IMR-90 (cell line): ENCODE measurements around the gene ITSN1. TPM values are rescaled to one million over a fixed set of nuclear protein-coding genes. Genes with fewer than 3 reads are reported as not detected.

Experiments
- ATAC-seq: fragments of 200-7000 bp; cut with Tn5 transposase; 2 replicates; pipeline ENCODE4 v1.9.1; 2020; ENCODE audit warnings: low read depth, mild to moderate bottlenecking, moderate library complexity
- BruUV-seq: library from RNA; stranded (reverse); fragments of 400-500 nt; replicated peaks from 2 replicates; lab custom pipeline; 2021; lab: Mats Ljungman, UMichigan
- CTCF ChIA-PET: fragments of 300-600 bp; formaldehyde crosslinking; extraction: SDS; loops from one replicate; lab custom pipeline; 2021; ENCODE audit warnings: antibody characterized with exemption; lab: Yijun Ruan, JAX
- POLR2A ChIA-PET: fragments of 300-600 bp; sonication (Branson Sonifier 250); formaldehyde crosslinking; loops from one replicate; lab custom pipeline; 2022; ENCODE audit warnings: antibody characterized with exemption; ENCODE audit not compliant: unreplicated experiment; lab: Charles Lee
- DNase-seq: peaks from one replicate; pipeline ENCODE4 v3.0.0; 2013
- H2AFZ ChIP-seq: replicated peaks from 2 replicates; pipeline ENCODE3; 2013; ENCODE audit warnings: low read length, mild to moderate bottlenecking; ENCODE audit not compliant: poor library complexity
- H2AK5ac ChIP-seq: 2 replicates; pipeline ENCODE4 v1.6.1; 2013; ENCODE audit warnings: low read depth, low read length, inconsistent platforms
- H2AK9ac ChIP-seq: replicated peaks from 2 replicates; pipeline ENCODE3; 2013; ENCODE audit warnings: mild to moderate bottlenecking, low read depth, low read length, moderate library complexity; ENCODE audit not compliant: poor library complexity
- H2BK120ac ChIP-seq: 2 replicates; pipeline ENCODE4 v1.6.1; 2013; ENCODE audit warnings: low read depth, low read length, inconsistent platforms
- H2BK15ac ChIP-seq: 3 replicates; pipeline ENCODE4 v1.6.1; 2013; ENCODE audit warnings: low read depth, low read length, inconsistent platforms
- H2BK20ac ChIP-seq: 2 replicates; pipeline ENCODE4 v1.6.1; 2013; ENCODE audit warnings: low read depth, mild to moderate bottlenecking, inconsistent platforms, low read length, moderate library complexity
- H2BK5ac ChIP-seq: 2 replicates; pipeline ENCODE4 v1.6.1; 2013; ENCODE audit warnings: mild to moderate bottlenecking, low read depth, low read length, inconsistent platforms; ENCODE audit not compliant: poor library complexity, severe bottlenecking
- H3K14ac ChIP-seq: replicated peaks from 2 replicates; pipeline ENCODE4 v1.6.1; 2013; ENCODE audit warnings: low read depth, low read length, inconsistent platforms
- H3K18ac ChIP-seq: 2 replicates; pipeline ENCODE4 v1.6.1; 2013; ENCODE audit warnings: low read depth, low read length, control low read depth
- H3K23ac ChIP-seq: 2 replicates; pipeline ENCODE4 v1.6.1; 2013; ENCODE audit warnings: low read depth, low read length, inconsistent platforms
- H3K27ac ChIP-seq: 2 replicates; pipeline ENCODE4 v1.5.1; 2013; ENCODE audit warnings: mild to moderate bottlenecking, control low read depth, low read length; ENCODE audit not compliant: insufficient read depth
- H3K27me3 ChIP-seq: 2 replicates; pipeline ENCODE4 v1.6.1; 2013; ENCODE audit warnings: low read length; ENCODE audit not compliant: control insufficient read depth, insufficient read depth
- H3K36me3 ChIP-seq: 2 replicates; pipeline ENCODE4 v1.6.1; 2013; ENCODE audit warnings: low read length, mixed read lengths; ENCODE audit not compliant: control insufficient read depth, insufficient read depth
- H3K4ac ChIP-seq: 2 replicates; pipeline ENCODE4 v1.6.1; 2013; ENCODE audit warnings: low read depth, low read length, inconsistent platforms
- H3K4me1 ChIP-seq: 2 replicates; pipeline ENCODE4 v1.6.1; 2013; ENCODE audit warnings: low read length, mixed read lengths; ENCODE audit not compliant: control insufficient read depth, insufficient read depth
- H3K4me2 ChIP-seq: 2 replicates; pipeline ENCODE4 v1.6.1; 2013; ENCODE audit warnings: low read depth, mild to moderate bottlenecking, control low read depth, low read length, moderate library complexity
- H3K4me3 ChIP-seq: 2 replicates; pipeline ENCODE4 v1.5.1; 2013; ENCODE audit warnings: low read depth, mild to moderate bottlenecking, control low read depth, low read length, moderate library complexity; ENCODE audit not compliant: insufficient read depth
- H3K56ac ChIP-seq: 2 replicates; pipeline ENCODE4 v1.6.1; 2013; ENCODE audit warnings: low read length, inconsistent platforms; ENCODE audit not compliant: insufficient read depth; ENCODE audit errors: extremely low read depth
- H3K79me1 ChIP-seq, 2 experiments: 2 replicates each; pipeline ENCODE4 v1.6.1; 2013; ENCODE audit warnings: low read length in 2 of 2, inconsistent platforms in 1 of 2, low read depth in 1 of 2
- H3K9ac ChIP-seq: 2 replicates; pipeline ENCODE4 v1.6.1; 2013; ENCODE audit warnings: low read depth, low read length, control low read depth
- H3K9me1 ChIP-seq: 2 replicates; pipeline ENCODE4 v1.6.1; 2013; ENCODE audit warnings: low read length, inconsistent platforms; ENCODE audit not compliant: insufficient read depth
- H3K9me3 ChIP-seq: 2 replicates; pipeline ENCODE4 v1.6.1; 2013; ENCODE audit warnings: low read length; ENCODE audit not compliant: control insufficient read depth, insufficient read depth
- H4K20me1 ChIP-seq: 2 replicates; pipeline ENCODE4 v1.6.1; 2013; ENCODE audit warnings: low read length, inconsistent platforms; ENCODE audit not compliant: insufficient read depth
- H4K5ac ChIP-seq: 2 replicates; pipeline ENCODE4 v1.6.1; 2013; ENCODE audit warnings: mild to moderate bottlenecking, low read depth, low read length, control low read depth
- H4K8ac ChIP-seq, 2 experiments: 2 replicates each; pipeline ENCODE4 v1.6.1; 2013; ENCODE audit warnings: low read depth in 2 of 2, low read length in 2 of 2, control low read depth in 1 of 2, inconsistent platforms in 1 of 2
- H4K91ac ChIP-seq: 2 replicates; pipeline ENCODE4 v1.6.1; 2013; ENCODE audit warnings: low read depth, low read length, inconsistent platforms; ENCODE audit not compliant: insufficient read depth
- CHD1 ChIP-seq: IDR thresholded peaks from 2 replicates; pipeline ENCODE4 v1.6.1; 2012; ENCODE audit warnings: low read depth, low read length, improper control_type of control experiment
- MXI1 ChIP-seq: IDR thresholded peaks from 2 replicates; pipeline ENCODE4 v1.6.1; 2012; ENCODE audit warnings: low read depth, mild to moderate bottlenecking, low read length, moderate library complexity, borderline replicate concordance
- RAD21 ChIP-seq: IDR thresholded peaks from 2 replicates; pipeline ENCODE4 v1.6.1; 2012; ENCODE audit warnings: low read length, improper control_type of control experiment
- RFX5 ChIP-seq: IDR thresholded peaks from 2 replicates; pipeline ENCODE4 v1.8.0; 2012; ENCODE audit warnings: low read depth, mild to moderate bottlenecking, low read length, moderate library complexity
- USF2 ChIP-seq: fragments of 150-350 bp; IDR thresholded peaks from 2 replicates; pipeline ENCODE4 v1.6.1; 2017; ENCODE audit warnings: mild to moderate bottlenecking, antibody characterized with exemption, low read length, low read depth
- WGBS, 2 experiments: methylation state at CpG; one replicate each; pipeline versions ENCODE4 v1.1.5 to v1.1.7; 2013; ENCODE audit warnings: missing lambda C conversion rate in 2 of 2; ENCODE audit not compliant: insufficient read length in 1 of 2; ENCODE audit errors: extremely low coverage in 2 of 2; 5-methylcytosine and 5-hydroxymethylcytosine counted together
- dilution Hi-C: fragments of 300-500 bp; cut with HindIII; formaldehyde crosslinking; loops from one replicate; pipeline ENCODE4 v1.14.3; 2018; ENCODE audit warnings: low sequenced_read_pairs; ENCODE audit not compliant: unreplicated experiment
- in situ Hi-C: fragments of 300-500 bp; cut with MboI; formaldehyde crosslinking; loops from 3 replicates; pipeline ENCODE4 v1.14.3; 2019; ENCODE audit warnings: low sequenced_read_pairs, inconsistent platforms, mixed read lengths
- intact Hi-C: fragments of 100-400 bp; cut with micrococcal nuclease; formaldehyde crosslinking; loops from 2 replicates; pipeline ENCODE4 v1.10.0; 2022
- polyA plus RNA-seq, 3 experiments: library from polyadenylated mRNA; depleted of rRNA; stranded (reverse); fragments of >200 nt; gene quantifications; 2 replicates each; pipeline ENCODE4 v1.2.3, GENCODE V29; 2012; ENCODE audit warnings: low replicate concordance in 1 of 3
- total RNA-seq: library from RNA; depleted of rRNA; stranded (reverse); fragments of >200 nt; gene quantifications from 2 replicates; pipeline ENCODE4 v1.2.3, GENCODE V29; 2012

ITSN1 gene
- total and polyA plus RNA-seq, 2 of the 4 experiments (the other 2 are of a cell fraction): 45.4 to 62.0 TPM

- TF ChIP-seq RFX5: no peak
- TF ChIP-seq RAD21: no peak
Measured at GRCh38 chr21:33947451-33948095, 305.3 kb downstream of the ITSN1 start (continued).

- Histone ChIP-seq H2AK9ac (peak overlapping the region; percentile 98), H3K79me1 (peaks cover 0 to 9% of the 10 kb centered on the region in 2 experiments; a peak in 1 of 4 replicates), H2AFZ (peak overlapping the region; percentile 98), H3K4ac (peak overlapping the region; percentile 99), H3K9me3 (no peaks in the 10 kb centered on the region), H2BK120ac (peak overlapping the region; percentile 99), H3K9me1 (peaks cover 16% of the 10 kb centered on the region), H3K27ac (peak overlapping the region; percentile 67), H3K36me3 (no peaks in the 10 kb centered on the region), H4K8ac (peak overlapping the region; percentile 97), H2BK15ac (peak overlapping the region; percentile 100), H4K5ac (peak overlapping the region; percentile 79), H4K20me1 (no peaks in the 10 kb centered on the region), H3K9ac (0 out of 2 replicates have a peak overlapping the region, but pooled peaks have one; percentile 29), H2BK20ac (peak overlapping the region; percentile 98), H3K18ac (peak overlapping the region; percentile 77), H3K14ac (peak overlapping the region; percentile 98), H4K91ac (peak overlapping the region; percentile 99), H3K56ac (peak overlapping the region; percentile 61), H3K23ac (peak overlapping the region; percentile 99), H3K4me1 (peaks cover 19% of the 10 kb centered on the region), H2BK5ac (peak overlapping the region; percentile 62), H3K4me2 (peak overlapping the region; percentile 75), H2AK5ac (peak overlapping the region; percentile 98), H3K4me3 (no peak overlapping the region; the same call in 1 of the 2 replicates), H3K27me3 (no peaks in the 10 kb centered on the region)
- no TSS peak for BruUV-seq
- POLR2A ChIA-PET: interaction anchor here (0.5 to 1.0 kb wide), 2 partner anchors 11 to 27 kb away, joined by 8 to 9 read pairs; no protein-coding TSS in a partner anchor
- dilution Hi-C loops (no loop called here), in situ Hi-C loops (no loop called here), intact Hi-C loops (no loop called here)
- CTCF ChIA-PET: interaction anchor here (0.6 kb wide), 1 partner anchor 178 kb away, joined by 4 read pairs; no protein-coding TSS in a partner anchor
- no peak for TF ChIP-seq USF2
- TF ChIP-seq MXI1: peak; percentile 97; the same call in 1 of the 2 replicates
- 0 out of 2 replicates have a peak, but pooled peaks have one; percentile 21 for TF ChIP-seq CHD1
- ATAC-seq: peak; percentile 50
- WGBS, 2 experiments: no CpG with 5 or more reads among the region's 17 CpGs
- DNase-seq: peak; percentile 30
Measured at GRCh38 chr21:33948096-33948950, 306.0 kb downstream of the ITSN1 start.
